NCI-H128 (cell line): ENCODE data around the gene YWHAQ.
"Not testable (repeated sequence)": the region's sequence is repeated elsewhere in the genome, so short reads cannot be mapped to it uniquely, and the experiment has no call there.

ENCODE experiments used
- DNase-seq: peaks from one replicate; lab custom pipeline; 2025; ENCODE audit not compliant: unreplicated experiment; lab: John Stamatoyannopoulos, UW

YWHAQ gene

GRCh38 chr2:9552219-9553178, 78.3 kb downstream of the YWHAQ start:
- no peak for DNase-seq

GRCh38 chr2:9550859-9551391, 79.9 kb downstream of the YWHAQ start:
- DNase-seq = not testable (repeated sequence)

- DNase-seq = no peak
Observed at GRCh38 chr2:9549420-9549819, 81.4 kb downstream of the YWHAQ start.

GRCh38 chr2:9548506-9548905, 82.3 kb downstream of the YWHAQ start:
- DNase-seq = no peak

GRCh38 chr2:9547262-9547991, 83.4 kb downstream of the YWHAQ start:
- DNase-seq = no peak

GRCh38 chr2:9545502-9545901, 85.3 kb downstream of the YWHAQ start:
- no peak for DNase-seq

GRCh38 chr2:9543557-9543956, 87.2 kb downstream of the YWHAQ start:
- no peak for DNase-seq

GRCh38 chr2:9539531-9539930, 91.3 kb downstream of the YWHAQ start:
- no peak for DNase-seq

GRCh38 chr2:9538000-9538507, 92.7 kb downstream of the YWHAQ start:
- no peak for DNase-seq

GRCh38 chr2:9536504-9536903, 94.3 kb downstream of the YWHAQ start:
- no peak for DNase-seq

- no peak for DNase-seq
Observed at GRCh38 chr2:9535177-9535576, 95.6 kb downstream of the YWHAQ start.
